ENCODE results near the gene ZNRF2.

- TF ChIP-seq CTCF (IDR thresholded peaks at IDR 0.05) (no peak), ZFX (IDR thresholded peaks at IDR 0.05; ENCODE audit: borderline replicate concordance) (no peak)
Observed at GRCh38 chr7:30359957-30360356, 75.6 kb downstream of the ZNRF2 start.
